Measurements from ENCODE around the gene SGK1.
"Not testable (repeated sequence)": the region's sequence is repeated elsewhere in the genome, so short reads cannot be mapped to it uniquely, and the experiment has no call there.

SGK1 gene

GRCh38 chr6:134249759-134250602 lies 67.9 kb downstream of the SGK1 start:
- DNase-seq: no peak

DNA sequence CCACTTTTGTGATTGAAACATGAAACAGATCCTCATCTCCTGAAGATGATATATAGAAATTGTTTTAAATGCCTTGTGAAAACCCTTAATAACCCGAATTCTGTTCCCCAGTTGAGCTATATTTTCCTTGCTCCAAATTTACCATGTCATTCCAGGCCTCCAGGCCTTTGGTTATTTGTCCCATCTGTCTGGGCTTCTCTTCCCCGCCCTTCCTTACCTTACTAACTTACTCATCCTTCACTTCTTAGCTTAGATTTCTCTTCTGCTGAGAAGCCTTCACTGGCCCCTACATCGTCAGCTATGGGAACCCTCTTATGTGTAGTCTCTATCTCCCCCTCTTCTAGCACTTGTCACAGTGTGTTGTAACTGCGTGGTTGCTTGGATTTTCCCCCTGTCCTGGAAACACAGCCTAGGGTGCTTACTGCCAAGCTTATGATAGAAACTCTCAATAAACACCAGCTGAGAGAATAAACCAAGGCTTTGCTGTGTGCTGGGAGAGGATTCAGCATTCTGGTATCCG lies 68.6 kb downstream of the SGK1 start:
- DNase-seq: no peak

DNA sequence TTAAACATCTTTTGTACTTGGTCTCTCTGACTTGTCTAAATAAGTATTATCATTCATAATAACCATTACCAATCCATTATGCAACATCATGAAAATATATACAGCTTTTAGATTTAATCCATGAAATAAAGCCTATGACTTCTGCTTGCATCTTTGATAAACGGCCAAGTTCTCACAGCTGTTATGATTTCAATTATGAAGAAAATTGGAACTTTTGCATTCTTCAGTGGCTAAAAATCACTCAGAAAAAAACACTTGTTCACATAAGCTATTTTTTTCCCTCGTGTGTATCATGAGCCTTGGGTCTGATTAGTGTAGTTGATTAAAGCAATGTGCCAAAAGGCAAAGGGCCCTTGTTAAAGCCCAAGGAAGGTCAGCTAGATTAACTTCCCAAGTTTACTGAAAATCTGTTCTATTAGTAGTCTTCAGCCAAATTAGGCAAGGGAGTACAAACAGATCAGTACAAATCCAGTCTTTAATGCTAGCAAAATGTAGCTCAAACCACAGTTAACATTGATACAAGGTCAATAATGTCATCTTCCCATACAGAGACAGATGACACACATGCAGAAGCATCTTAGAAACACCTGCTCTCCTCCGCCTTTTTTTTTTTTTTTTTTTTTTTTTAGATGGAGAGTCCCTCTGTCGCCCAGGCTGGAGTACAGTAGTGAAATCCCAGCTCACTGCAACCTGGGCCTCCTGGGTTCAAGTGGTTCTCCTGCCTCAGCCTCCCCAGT lies 69.9 kb downstream of the SGK1 start:
- DNase-seq: no peak

- DNase-seq: no peak
Observed at GRCh38 chr6:134247231-134247833, 70.6 kb downstream of the SGK1 start.

DNA sequence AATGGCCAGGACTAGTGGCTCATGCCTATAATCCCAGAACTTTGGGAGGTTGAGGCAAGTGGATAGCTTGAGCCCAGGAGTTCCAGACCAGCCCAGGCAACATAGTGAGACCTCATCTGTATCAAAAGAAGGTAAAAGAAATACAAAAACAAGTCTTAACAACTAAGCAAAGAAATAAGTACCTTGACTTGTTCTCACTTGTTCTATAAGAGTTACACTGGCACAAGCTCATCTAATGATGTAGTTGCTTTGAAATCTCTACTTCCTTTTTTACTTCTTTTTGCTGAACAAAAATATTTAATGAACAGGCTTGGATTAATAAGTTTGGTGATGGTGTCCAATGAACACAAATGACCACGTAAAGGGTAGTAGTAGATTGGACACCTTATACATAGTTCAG lies 72.2 kb downstream of the SGK1 start:
- no peak for DNase-seq

DNA sequence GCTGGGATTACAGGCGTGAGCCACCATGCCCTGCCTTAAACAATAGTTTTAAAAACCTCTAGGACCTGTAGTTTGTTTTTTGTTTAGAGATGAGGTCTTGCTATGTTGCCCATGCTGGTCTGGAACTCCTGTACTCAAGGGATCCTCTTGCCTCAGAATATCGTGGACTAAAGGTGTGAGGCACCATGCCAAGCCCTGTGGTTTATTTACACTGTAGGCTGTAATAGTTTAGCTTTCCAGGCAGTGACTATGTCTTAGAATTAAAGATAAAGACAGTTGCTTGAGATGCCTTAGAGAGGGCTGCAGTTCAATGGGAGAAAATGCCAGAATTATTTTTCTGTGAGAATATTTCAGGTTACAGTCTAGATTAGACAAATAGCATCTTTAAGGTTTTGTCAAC lies 72.9 kb downstream of the SGK1 start:
- DNase-seq: no peak

- DNase-seq: no peak
Observed at GRCh38 chr6:134240665-134241431, 77.1 kb downstream of the SGK1 start.

DNA sequence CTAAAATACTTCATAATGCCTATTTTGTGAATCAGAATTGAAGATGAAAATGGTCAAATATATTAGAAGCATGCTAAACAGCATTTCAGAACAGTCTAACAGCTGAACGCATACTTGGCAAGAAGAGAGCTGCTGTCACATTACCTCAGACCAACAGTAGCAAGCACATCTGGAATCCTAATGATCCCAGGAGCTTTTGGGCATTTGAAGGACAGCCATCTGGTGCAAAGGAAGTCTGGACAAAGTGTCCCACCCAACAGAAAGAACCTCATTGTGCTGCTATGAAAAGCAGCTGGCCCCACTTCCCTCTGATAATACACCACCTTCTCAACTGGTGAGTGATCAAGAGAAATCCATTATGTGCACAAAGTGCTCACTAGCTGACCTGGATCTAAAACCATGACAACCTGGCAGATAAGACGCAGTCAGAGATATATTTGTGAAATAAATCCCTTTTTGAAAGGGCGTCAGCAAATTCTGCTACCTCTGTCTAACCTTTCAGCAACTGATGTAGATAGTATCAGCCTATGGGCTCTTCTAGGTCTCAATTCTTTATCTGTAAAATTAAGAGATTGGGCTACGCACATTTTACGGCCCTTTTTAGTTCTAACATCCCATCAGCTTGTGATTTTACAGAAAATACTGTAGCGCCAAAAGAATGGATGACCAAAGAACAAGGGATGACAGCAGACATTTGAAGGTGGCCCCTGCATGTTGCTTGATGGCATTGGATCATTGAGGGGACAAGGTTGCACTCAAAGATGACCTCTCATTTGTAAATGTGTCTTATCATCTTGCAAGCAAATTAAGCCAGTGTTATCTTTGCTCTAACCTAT lies 78.7 kb downstream of the SGK1 start:
- no peak for DNase-seq

- no peak for DNase-seq
Observed at GRCh38 chr6:134238006-134238405, 79.9 kb downstream of the SGK1 start.

DNA sequence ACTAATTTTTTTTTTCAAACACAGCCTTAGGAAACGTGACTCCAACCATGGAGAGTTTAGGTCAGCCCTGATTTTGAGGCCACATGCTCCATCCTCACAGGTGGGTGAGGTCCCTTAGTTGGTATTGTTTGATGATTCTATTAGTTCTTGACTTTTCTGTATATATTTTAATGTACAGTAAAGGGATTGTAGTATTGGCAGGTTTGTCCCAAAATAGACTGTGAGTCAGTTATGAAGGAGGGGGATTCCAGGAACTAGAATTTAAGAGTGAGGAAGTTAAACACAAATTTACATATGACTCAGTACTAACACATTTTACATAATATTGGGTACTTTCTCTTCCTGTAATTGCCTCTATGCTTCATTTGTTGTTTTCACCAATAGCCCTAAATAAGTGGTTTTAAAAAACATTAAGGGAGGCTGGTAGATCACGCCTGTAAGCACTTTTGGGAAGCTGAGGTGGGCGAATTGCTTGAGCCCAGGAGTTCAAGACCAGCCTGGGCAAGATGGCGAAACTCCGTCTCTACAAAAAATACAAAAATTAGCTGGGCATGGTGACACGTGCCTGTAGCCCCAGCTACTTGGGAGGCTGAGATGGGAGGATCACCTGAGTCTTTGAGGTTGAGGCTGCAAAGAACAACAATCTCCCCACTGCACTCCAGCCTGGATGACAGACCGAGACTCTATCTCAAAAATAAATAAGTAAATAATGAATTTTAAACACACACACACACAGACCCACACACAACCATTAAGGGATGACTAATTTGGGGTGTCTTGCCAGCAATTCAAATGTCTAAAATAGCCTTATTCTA lies 81.8 kb downstream of the SGK1 start:
- no peak for DNase-seq

DNA sequence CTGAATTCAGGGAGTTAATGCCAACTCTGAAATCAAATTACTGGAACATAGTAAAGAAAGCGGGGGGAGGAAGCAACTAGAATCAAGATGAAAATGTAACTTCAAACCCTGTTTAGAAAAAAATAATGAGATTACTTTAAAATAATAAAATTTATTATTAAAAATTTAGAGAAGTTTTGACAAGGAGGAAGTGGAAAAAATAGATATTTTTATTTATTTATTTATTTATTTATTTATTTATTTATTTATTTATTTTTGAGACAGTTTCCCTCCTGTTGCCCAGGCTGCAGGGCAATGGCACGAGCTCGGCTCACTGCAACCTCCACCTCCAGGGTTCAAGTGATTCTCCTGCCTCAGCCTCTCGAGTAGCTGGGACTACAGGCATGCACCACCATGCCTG lies 82.6 kb downstream of the SGK1 start:
- not testable (repeated sequence) for DNase-seq

DNA sequence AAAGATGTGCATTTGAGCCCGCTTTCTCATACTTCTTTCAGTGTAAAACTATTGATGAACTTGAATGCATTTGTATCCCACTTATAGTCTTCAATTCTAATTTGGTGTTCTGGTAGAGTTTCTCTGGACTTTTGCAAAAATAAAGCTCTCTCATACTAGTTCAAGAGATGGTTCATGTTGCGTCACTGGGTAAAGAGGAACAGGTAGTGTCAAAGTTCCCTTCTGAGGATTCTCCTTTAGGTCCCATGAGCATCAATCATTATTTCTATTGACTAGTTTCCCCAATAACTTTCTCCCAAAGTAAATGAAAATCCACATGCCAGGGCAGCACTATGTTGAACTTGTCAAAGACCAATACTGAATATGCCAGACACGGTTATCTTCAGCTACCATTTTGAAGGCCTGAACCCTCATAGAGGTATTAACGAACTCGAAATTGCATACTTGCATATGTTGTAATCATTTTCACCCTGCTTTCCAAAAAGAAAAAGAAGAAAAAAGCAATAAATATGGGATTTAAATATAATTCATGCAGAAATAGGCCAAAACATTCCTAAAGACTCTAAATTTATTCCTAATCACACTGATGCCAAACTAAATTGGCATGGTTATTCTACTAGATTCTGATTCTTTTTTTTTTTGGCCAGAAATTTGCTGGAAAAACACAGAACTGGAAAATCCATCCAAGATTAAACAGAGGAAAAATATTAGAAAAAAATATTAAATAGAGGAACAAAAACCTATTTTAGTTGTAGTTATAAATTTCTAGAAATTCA lies 84.5 kb downstream of the SGK1 start:
- no peak for DNase-seq

- DNase-seq: no peak
Observed at GRCh38 chr6:134230940-134231339, 87.0 kb downstream of the SGK1 start.

GRCh38 chr6:134230087-134230700 lies 87.7 kb downstream of the SGK1 start:
- no peak for DNase-seq

DNA sequence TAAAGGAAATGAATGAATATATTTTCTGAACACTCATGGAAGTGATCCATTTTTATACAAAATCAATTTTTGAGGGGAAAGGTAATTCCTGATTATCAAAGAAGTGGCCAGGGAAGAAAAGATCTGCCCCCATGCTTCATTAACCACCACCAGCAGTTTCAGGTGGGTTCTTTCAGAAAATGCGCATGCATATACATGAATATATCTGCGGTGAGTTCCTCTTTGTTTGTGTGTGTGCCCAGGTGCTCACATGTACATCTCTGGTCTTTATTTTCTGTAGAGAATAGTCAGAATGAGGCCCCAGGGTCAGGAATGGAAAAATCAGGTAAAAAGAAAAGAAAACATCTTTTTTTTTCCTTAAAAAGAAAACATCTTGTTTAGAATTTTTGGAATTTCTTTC lies 88.4 kb downstream of the SGK1 start:
- DNase-seq: no peak

DNA sequence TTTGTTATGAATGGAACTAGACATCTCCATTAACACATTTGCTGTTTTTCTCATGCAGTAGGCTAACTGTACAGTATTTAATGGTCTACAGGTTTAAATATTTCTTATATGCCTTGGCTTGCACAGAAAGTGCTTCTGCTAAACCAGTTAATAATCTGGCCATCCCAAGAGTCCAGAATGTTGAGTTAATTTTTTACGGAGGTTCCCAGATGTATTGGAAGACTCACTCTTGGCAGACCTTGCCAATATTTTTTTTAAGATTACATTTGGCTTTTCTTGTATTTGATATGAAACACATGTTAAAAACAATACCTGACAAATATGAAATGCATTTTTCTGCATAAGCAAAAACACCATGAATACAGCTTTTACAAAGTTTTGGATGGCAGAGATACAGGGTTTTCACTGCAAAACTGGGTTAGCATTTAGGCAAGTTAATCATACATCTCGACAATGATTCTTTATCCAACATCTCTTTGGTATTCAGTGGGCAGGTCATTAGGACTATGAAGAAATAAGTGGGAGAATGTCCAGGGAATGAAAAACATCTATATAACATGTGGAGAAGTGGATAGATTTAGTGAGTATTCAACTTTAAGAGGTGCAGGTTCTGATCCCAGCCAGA lies 94.0 kb downstream of the SGK1 start:
- DNase-seq: no peak

- no peak for DNase-seq
Observed at GRCh38 chr6:134221250-134221649, 96.7 kb downstream of the SGK1 start.

GRCh38 chr6:134217798-134218140 lies 100.1 kb downstream of the SGK1 start:
- no peak for DNase-seq

GRCh38 chr6:134217105-134217797 lies 100.7 kb downstream of the SGK1 start:
- DNase-seq: no peak
